Measurements from ENCODE around the gene MAP2K5.

DNA sequence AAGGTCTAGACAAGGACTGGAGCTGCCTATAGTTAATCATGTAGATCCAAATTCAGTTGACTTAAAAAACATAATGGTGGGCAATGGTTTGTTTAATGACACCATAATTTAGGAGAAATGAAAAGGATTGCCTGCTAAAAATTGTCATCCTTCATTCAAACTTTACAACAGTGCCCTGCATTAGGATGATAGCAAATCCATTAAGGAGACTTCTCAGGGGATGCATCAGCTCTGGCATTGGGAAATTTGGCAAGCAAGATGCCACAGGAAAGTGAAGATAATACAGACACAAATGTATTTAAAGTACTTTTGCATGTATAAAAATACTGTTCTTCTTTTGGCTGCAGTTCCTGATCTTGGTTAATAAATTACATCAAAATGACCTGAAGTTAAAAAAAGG lies 189.7 kb downstream of the MAP2K5 start:
- TF ChIP-seq, protein P1, sequence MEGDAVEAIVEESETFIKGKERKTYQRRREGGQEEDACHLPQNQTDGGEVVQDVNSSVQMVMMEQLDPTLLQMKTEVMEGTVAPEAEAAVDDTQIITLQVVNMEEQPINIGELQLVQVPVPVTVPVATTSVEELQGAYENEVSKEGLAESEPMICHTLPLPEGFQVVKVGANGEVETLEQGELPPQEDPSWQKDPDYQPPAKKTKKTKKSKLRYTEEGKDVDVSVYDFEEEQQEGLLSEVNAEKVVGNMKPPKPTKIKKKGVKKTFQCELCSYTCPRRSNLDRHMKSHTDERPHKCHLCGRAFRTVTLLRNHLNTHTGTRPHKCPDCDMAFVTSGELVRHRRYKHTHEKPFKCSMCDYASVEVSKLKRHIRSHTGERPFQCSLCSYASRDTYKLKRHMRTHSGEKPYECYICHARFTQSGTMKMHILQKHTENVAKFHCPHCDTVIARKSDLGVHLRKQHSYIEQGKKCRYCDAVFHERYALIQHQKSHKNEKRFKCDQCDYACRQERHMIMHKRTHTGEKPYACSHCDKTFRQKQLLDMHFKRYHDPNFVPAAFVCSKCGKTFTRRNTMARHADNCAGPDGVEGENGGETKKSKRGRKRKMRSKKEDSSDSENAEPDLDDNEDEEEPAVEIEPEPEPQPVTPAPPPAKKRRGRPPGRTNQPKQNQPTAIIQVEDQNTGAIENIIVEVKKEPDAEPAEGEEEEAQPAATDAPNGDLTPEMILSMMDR (IDR thresholded peaks at IDR 0.05) = no peak
- no peak for TF ChIP-seq POLR2A (IDR thresholded peaks at IDR 0.05)
